GM19328 (cell line): Measurements from ENCODE around the gene LGALS1.

Source experiments
- ATAC-seq: cut with Tn5 transposase; IDR thresholded peaks from one replicate; pipeline ENCODE4 v1.9.1; 2021; ENCODE audit warnings: mild to moderate bottlenecking, moderate library complexity; ENCODE audit not compliant: unreplicated experiment

LGALS1 gene

GRCh38 chr22:37661160-37661924 lies 14.1 kb upstream of the LGALS1 start:
- ATAC-seq, result no peak

- ATAC-seq, result no peak
Measured at GRCh38 chr22:37662039-37662438, 13.4 kb upstream of the LGALS1 start.

- ATAC-seq, result no peak
Measured at GRCh38 chr22:37663521-37664140, 11.8 kb upstream of the LGALS1 start.

- no peak for ATAC-seq
Measured at GRCh38 chr22:37664249-37665101, 11.0 kb upstream of the LGALS1 start.

- no peak for ATAC-seq
Measured at GRCh38 chr22:37665487-37665886, 9.9 kb upstream of the LGALS1 start.

GRCh38 chr22:37669586-37669985 lies 5.8 kb upstream of the LGALS1 start:
- no peak for ATAC-seq

- no peak for ATAC-seq
Measured at GRCh38 chr22:37672206-37672919, 3.1 kb upstream of the LGALS1 start.

- ATAC-seq, result no peak
Measured at GRCh38 chr22:37672920-37673455, 2.4 kb upstream of the LGALS1 start.

- ATAC-seq, result no peak
Measured at GRCh38 chr22:37674248-37674647, 1.2 kb upstream of the LGALS1 start.

- ATAC-seq, result no peak
Measured at GRCh38 chr22:37675930-37676735, 697 bp downstream of the LGALS1 start.

GRCh38 chr22:37676736-37677492 lies 1.5 kb downstream of the LGALS1 start:
- ATAC-seq, result peak; percentile 60

GRCh38 chr22:37677493-37677974 lies 2.1 kb downstream of the LGALS1 start:
- peak; percentile 13 for ATAC-seq

GRCh38 chr22:37678372-37678771 lies 2.9 kb downstream of the LGALS1 start:
- ATAC-seq, result no peak

- no peak for ATAC-seq
Measured at GRCh38 chr22:37679670-37680069, 4.2 kb downstream of the LGALS1 start.

GRCh38 chr22:37680191-37680851 lies 4.9 kb downstream of the LGALS1 start:
- ATAC-seq, result no peak

- ATAC-seq, result no peak
Measured at GRCh38 chr22:37681001-37681424, 5.6 kb downstream of the LGALS1 start.

GRCh38 chr22:37681556-37682049 lies 6.2 kb downstream of the LGALS1 start:
- ATAC-seq, result no peak
